ENCODE measurements around the gene PDGFC. TPM values are rescaled to one million over a fixed set of nuclear protein-coding genes. Genes with fewer than 3 reads are reported as not detected.
A peak's percentile ranks its signal among the peaks of the same experiment; 100 is the strongest.

Gene PDGFC
- total RNA-seq (2014; rRNA removed; shearing (Covaris generic)) (not detected in 2 replicates), total RNA-seq (2022) (not detected in 2 replicates), Bru-seq, nascent RNA (percentile 8 among the genes with signal in this experiment), BruChase-seq, experiment 1, labeled RNA remaining after a 6-hour chase (percentile 4 among the genes with signal in this experiment), BruChase-seq, experiment 2, labeled RNA remaining after a 2-hour chase (percentile 5 among the genes with signal in this experiment)
- long read RNA-seq: 0 reads

GRCh38 chr4:156971676-156972378 is at the start of gene PDGFC:
Gene PDGFC, minus strand, starts transcription at chr4:156971799. Its CDS starts 896 bp downstream, at chr4:156970903.
- H3K4me3 ChIP-seq (ENCODE audit: low read depth, low read length, poor library complexity, severe bottlenecking): no peak within 1 kb of the TSS
- H2AFZ ChIP-seq (ENCODE audit: low read length): no peak within 1 kb of the TSS
- H3K79me2 ChIP-seq (ENCODE audit: insufficient read depth, low read depth, low read length): no peaks in the 10 kb centered on the region
- TF ChIP-seq, protein P1, sequence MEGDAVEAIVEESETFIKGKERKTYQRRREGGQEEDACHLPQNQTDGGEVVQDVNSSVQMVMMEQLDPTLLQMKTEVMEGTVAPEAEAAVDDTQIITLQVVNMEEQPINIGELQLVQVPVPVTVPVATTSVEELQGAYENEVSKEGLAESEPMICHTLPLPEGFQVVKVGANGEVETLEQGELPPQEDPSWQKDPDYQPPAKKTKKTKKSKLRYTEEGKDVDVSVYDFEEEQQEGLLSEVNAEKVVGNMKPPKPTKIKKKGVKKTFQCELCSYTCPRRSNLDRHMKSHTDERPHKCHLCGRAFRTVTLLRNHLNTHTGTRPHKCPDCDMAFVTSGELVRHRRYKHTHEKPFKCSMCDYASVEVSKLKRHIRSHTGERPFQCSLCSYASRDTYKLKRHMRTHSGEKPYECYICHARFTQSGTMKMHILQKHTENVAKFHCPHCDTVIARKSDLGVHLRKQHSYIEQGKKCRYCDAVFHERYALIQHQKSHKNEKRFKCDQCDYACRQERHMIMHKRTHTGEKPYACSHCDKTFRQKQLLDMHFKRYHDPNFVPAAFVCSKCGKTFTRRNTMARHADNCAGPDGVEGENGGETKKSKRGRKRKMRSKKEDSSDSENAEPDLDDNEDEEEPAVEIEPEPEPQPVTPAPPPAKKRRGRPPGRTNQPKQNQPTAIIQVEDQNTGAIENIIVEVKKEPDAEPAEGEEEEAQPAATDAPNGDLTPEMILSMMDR (conservative IDR thresholded peaks at IDR 0.05; ENCODE audit: low read length): no peak
- ChIA-PET POLR2A (no interaction called here), CTCF (ENCODE audit: unreplicated experiment) (no interaction called here)
- H3K4me2 ChIP-seq (ENCODE audit: low read length): no peak within 1 kb of the TSS
- H3K4me1 ChIP-seq (ENCODE audit: insufficient read depth, low read length, poor library complexity, severe bottlenecking): no peaks in the 10 kb centered on the region
- DNase-seq (ENCODE audit: low spot score): no peak
- intact Hi-C loops (cut with micrococcal nuclease; ENCODE audit: unreplicated experiment): no loop called here
- no peak within 1 kb of the TSS for H3K27ac ChIP-seq (ENCODE audit: low read depth, low read length, poor library complexity, severe bottlenecking)
- BruUV-seq (replicated peaks): no TSS peak
- H4K20me1 ChIP-seq (ENCODE audit: insufficient read depth, low read length): no peaks in the 10 kb centered on the region
- H3K9me3 ChIP-seq (ENCODE audit: low read length): no peaks in the 10 kb centered on the region
- H3K36me3 ChIP-seq (ENCODE audit: insufficient read depth, low read length): no peaks in the 10 kb centered on the region
- H3K9me2 ChIP-seq (ENCODE audit: insufficient read depth, low read length): no peaks in the 10 kb centered on the region

DNA sequence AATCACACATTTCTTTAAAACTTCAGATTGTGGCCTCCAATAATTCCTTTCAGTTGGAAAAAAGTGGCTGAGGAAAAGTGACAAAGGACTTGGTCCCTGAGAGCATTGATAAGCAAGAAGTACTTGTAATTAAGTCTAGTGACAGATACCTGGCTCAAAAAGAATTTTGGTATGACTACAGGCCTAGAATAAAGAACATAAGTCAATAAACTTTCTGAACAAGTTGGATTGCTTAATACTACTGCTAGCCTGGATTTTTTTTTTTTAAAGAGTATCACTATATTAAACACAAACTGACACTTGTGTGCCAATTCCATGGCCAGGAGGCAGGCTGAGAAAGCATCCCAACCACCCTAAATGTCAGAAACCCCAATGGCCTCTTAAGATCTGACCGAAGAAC is 49.3 kb upstream of the PDGFC start:
- Histone ChIP-seq H2AFZ (ENCODE audit: low read length) (no peak overlapping the region), H3K9me3 (ENCODE audit: low read length) (no peaks in the 10 kb centered on the region), H3K4me1 (ENCODE audit: insufficient read depth, low read length, poor library complexity, severe bottlenecking) (no peaks in the 10 kb centered on the region), H3K36me3 (ENCODE audit: insufficient read depth, low read length) (no peaks in the 10 kb centered on the region), H4K20me1 (ENCODE audit: insufficient read depth, low read length) (no peaks in the 10 kb centered on the region), H3K9me2 (ENCODE audit: insufficient read depth, low read length) (no peaks in the 10 kb centered on the region), H3K79me2 (ENCODE audit: insufficient read depth, low read depth, low read length) (no peaks in the 10 kb centered on the region), H3K4me3 (ENCODE audit: low read depth, low read length, poor library complexity, severe bottlenecking) (no peak overlapping the region), H3K4me2 (ENCODE audit: low read length) (no peak overlapping the region), H3K27ac (ENCODE audit: low read depth, low read length, poor library complexity, severe bottlenecking) (no peak overlapping the region)
- BruUV-seq (replicated peaks): no TSS peak
- ChIA-PET CTCF (ENCODE audit: unreplicated experiment) (no interaction called here), POLR2A (no interaction called here)
- TF ChIP-seq EZH2phosphoT487 (IDR thresholded peaks at IDR 0.05; ENCODE audit: borderline replicate concordance, low read depth, low read length): no peak
- TF ChIP-seq, protein P1 (conservative IDR thresholded peaks at IDR 0.05; ENCODE audit: low read length): no peak
- intact Hi-C loops (cut with micrococcal nuclease; ENCODE audit: unreplicated experiment): no loop called here
- DNase-seq (ENCODE audit: low spot score): no peak

- no TSS peak for BruUV-seq (replicated peaks)
- CTCF ChIA-PET (ENCODE audit: unreplicated experiment): no interaction called here
- no peaks in the 10 kb centered on the region for H3K9me3 ChIP-seq (ENCODE audit: low read length)
- no peaks in the 10 kb centered on the region for H3K36me3 ChIP-seq (ENCODE audit: insufficient read depth, low read length)
- no peak for DNase-seq (ENCODE audit: low spot score)
- no peak overlapping the region for H3K4me2 ChIP-seq (ENCODE audit: low read length)
- no peak overlapping the region for H3K4me3 ChIP-seq (ENCODE audit: low read depth, low read length, poor library complexity, severe bottlenecking)
- H3K27ac ChIP-seq (ENCODE audit: low read depth, low read length, poor library complexity, severe bottlenecking): no peak overlapping the region
- H2AFZ ChIP-seq (ENCODE audit: low read length): no peak overlapping the region
- intact Hi-C loops (cut with micrococcal nuclease; ENCODE audit: unreplicated experiment): no loop called here
- no peaks in the 10 kb centered on the region for H3K79me2 ChIP-seq (ENCODE audit: insufficient read depth, low read depth, low read length)
- POLR2A ChIA-PET: no interaction called here
- no peaks in the 10 kb centered on the region for H3K9me2 ChIP-seq (ENCODE audit: insufficient read depth, low read length)
- TF ChIP-seq, protein P1 (conservative IDR thresholded peaks at IDR 0.05; ENCODE audit: low read length): no peak
- no peak for TF ChIP-seq EZH2phosphoT487 (IDR thresholded peaks at IDR 0.05; ENCODE audit: borderline replicate concordance, low read depth, low read length)
- no peaks in the 10 kb centered on the region for H3K4me1 ChIP-seq (ENCODE audit: insufficient read depth, low read length, poor library complexity, severe bottlenecking)
- no peaks in the 10 kb centered on the region for H4K20me1 ChIP-seq (ENCODE audit: insufficient read depth, low read length)
Observed at GRCh38 chr4:157018920-157019490, 47.4 kb upstream of the PDGFC start.

Measured in OCI-LY7 (cell line).